Myocyte (in vitro differentiated cells): ENCODE measurements around the gene CMSS1. TPM values are rescaled to one million over a fixed set of nuclear protein-coding genes. Genes with fewer than 3 reads are reported as not detected.

Experiments
- DNase-seq: peaks from one replicate; pipeline ENCODE4 v3.0.0-alpha.2; 2012; ENCODE audit warnings: low read depth
- total RNA-seq: library from RNA; depleted of rRNA; stranded (reverse); fragments of >200 nt; gene quantifications from 2 replicates; pipeline ENCODE4 v1.2.3, GENCODE V29; 2014

Gene CMSS1
- total RNA-seq, 1 donor from 2014 or later, result 27.2 TPM

DNA sequence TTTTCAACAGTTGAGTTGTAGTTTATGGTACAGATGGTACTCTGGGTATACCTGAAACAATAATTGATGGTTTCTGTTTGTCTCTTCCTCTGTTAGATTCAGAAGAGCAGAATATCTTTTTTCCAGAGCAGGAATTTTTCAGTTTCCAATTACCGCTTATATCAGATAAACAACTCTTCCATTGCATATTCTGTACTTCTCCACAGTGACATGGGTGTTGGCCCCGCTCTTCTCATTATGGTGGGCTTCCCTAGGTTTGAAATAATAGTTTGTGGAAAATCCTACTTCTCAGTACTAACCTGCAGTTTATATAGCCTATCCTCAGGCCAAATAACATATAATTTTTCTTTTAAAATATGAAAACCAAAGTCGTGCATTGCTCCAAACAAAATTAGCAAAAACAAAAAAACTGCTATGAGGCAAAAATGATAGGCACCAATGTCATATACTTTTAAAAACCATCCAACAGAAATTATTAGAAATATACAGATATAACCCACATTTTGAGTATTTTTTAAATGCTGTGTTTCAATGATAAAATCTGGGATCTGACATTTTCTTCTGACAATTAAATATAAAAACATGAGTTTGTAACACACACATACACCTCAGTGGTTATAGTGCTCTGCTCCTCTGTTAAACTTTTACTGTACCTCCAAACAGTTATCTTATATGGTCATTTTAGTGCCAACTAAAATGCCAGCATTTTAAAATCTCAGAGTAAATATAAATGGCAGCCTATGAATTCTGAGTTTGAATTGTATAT lies 56.8 kb downstream of the CMSS1 start:
- DNase-seq, result no peak

DNA sequence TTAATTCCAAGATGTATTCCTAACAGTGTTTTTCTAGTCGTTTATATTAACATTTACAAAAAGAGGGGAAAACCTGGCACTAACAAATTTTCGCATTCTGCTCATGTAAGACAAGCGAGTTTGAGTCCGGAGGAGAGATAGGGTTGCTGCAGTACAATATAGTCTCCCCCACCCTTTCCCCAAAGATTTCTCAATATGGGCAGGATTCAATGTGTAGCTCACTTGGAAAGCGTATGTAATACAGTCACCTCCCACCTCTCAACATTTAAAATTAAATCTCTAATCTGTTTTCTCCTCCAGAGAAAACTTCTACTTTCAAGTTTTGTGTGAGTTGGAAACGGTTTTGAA lies 57.9 kb downstream of the CMSS1 start:
- DNase-seq, result peak; percentile 40

DNA sequence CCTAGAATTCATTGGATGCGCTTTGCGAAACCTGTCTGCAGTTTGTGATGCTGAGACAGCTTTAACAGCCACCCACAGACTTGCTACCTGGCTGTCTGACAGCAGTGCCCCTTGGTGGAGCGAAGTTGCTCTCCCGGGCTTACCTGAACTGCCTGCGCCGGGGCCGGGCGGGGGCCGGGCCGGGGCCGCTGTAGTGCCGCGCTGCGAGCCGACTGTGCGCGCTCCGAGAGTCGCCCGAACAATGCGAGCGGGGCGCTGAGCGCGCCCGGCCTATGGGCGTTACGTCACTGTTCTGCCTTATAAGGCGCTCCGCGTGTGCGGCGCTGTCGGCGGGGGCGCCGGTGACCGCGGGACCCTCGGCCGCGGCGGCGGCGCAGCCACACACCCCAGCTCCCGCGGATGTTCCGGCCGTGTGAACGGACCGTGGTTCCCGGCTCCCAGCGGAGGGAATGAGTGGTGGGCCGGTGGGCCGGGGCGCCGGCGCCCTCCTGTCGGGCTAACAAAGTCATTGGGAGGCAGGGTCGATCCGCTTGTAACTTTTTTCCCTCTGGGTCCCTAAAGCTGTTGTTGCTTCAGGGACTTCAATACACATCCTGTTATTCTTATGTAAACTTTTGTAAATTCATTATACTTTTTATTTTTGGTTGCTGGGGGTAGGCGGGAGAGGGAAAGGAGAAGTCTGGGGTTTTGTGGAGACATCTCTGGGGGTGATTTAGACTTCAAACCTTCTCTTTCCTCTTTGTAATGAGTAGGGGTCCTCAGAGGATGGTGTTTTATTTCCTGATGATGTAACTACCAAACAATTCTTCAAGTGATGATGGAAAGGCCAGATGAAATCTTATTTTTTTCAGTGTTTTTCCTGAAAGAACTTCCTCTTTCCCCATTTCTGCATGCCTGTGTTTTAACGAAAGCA lies 58.5 kb downstream of the CMSS1 start:
- DNase-seq, result peak; percentile 72

DNA sequence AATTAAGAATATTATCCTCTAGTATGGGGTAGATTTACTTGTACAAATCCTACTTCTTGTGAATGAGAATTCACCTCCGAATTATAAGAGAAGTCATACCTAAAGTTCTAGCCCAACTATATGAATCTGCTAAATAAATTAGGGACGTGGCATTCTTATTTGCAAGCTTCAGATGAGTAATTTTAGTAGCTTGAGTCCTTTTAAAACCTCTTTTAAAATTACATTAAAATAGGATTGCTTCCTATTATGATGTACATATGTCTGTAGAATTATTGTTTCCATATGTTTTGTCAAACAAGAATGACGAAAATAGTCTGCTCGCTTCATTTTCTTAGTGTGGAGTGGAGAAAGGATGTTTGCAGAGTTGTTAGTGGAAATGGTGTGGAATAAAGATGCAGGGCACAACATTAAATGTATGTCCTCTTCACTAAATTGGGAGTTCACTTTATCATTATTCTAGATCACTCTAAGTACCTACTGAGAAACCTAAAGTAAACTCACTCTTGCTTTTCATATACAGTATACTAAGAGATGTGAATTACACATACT lies 59.4 kb downstream of the CMSS1 start:
- no peak for DNase-seq

DNA sequence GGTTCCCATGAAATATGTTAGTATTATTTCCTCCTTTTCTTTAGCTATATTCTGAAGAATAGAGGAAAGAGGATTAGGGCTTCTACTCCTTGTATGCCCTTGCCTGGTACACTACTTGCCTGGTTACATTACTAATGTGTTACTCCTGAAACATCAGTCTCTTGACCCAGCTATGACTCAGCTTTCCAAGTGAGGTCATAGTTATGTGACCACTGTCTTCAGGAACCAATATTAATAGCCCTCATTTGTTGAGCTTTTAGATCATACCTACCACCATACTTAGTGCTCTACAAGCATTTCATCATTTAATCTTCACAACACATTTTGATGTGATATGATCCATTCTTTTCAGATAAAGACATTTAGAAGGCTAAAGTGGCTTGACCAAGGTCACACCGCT lies 60.3 kb downstream of the CMSS1 start:
- peak; percentile 84 for DNase-seq

DNA sequence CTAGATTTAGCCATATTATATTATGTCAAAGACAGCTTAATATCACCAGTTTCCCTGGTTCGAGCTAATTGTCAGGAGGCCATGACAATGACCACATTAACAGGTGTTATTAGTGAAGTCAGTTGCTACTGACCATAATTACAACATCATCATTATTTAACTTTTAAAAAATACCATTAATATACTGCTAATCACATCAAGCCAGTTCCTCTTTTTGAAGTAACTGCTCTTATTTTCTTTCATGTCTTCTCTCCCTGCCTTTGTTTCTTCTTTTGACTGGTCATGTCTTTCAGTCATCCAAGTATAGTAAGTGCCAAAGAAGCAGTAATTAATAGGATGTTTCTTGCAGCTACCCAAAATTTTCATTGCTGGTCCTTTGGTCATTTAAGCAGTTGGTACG lies 61.6 kb downstream of the CMSS1 start:
- DNase-seq, result no peak

DNA sequence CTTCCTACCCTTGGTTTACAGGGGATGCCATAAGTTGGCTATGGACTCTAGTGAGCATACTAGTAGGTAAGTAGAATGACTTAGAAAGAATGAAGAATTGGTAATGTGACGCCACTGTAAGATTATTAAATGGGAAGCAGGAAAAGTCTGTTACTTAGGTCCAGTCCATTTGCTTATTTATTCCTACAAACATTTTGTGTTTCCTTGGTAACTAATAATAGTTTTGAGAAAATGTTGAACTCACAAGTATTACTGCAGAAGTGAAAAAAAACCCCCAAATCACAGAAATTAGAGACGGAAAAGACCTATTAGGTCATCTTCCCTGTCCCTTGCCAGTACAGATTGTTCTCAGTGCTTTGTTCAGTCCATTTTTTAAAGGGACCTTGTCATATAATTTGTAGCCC lies 63.5 kb downstream of the CMSS1 start:
- peak; percentile 18 for DNase-seq

DNA sequence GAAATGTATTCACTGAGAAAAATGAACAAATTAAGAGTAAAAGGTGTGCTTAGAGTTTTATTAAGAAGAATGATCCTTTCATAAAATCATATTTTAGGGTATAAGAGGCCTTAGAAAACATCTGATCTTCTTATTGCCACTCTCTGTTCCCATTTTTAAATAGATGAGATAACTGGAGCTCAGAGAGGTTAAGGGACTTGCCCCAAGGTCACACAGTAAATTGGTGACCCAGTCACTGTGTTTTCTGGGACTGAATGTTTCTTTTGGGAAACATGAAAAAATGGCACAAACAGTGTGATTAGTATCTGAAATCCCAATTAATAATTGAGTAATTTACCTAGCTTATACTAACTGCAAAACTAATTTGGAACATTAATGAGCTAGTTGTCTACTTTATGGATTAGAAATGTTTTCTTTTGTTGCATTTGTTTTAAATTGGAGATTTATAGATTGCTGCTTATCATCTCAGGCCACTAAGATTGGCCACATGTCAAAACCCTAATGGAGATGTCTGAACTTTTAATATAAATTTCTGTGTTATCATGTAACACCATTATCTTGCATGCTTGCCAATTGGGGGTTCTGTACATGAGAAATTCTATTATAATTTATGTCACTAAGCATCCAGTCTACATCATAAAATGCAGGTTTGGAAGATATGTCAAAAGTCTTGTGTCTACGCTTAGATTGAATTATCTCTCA lies 64.9 kb downstream of the CMSS1 start:
- no peak for DNase-seq

DNA sequence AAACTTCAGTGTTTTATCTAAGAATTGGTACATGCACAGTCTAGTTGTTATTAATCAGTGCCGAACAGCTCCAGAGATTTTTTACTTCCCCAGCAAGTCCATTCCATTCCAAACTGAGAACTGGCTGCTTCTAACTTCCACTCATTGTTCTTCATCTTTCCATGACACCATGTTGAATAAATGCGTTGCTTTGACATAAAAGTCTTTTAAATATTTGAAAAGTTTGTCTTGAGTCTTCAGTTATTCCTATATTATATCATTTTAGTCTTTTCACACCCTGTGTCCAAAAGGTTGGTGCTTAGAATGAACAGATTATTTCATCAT lies 65.4 kb downstream of the CMSS1 start:
- DNase-seq, result no peak

DNA sequence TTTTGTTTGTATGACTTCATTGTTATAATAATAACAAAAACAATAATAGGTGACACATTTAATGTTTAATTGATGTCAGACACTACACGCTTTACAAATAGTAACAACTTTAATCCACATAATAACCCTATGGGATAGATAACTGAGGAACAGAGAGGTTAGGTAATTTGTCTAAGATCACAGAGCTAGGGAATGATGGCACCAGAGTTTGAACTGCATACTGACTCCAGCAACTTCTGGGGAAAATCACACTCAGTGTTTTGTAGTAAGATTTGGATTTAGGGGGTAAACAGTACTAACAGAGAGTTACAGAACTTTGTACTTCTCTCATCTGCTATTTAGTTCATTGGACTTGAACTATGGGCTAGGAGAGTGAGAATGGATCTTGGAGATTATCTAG lies 66.0 kb downstream of the CMSS1 start:
- no peak for DNase-seq

DNA sequence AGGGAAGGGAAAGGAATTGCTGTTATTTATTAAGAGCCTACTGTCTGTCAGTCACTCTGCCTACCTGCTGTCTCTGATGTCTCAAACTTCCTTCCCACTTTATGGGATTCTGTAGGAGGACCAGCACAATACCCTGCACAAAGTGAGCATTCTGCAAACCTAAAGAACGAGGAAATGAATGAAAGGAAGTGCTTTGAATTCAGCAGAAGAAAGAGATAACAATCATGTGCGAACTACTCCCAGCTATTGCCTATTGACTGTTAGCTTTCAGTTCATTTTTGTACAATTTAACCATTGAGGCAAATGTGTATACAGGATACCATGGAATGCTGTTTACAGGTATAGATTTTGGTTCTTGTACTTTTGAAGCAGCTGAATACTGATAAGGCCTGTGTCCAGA lies 66.8 kb downstream of the CMSS1 start:
- no peak for DNase-seq

DNA sequence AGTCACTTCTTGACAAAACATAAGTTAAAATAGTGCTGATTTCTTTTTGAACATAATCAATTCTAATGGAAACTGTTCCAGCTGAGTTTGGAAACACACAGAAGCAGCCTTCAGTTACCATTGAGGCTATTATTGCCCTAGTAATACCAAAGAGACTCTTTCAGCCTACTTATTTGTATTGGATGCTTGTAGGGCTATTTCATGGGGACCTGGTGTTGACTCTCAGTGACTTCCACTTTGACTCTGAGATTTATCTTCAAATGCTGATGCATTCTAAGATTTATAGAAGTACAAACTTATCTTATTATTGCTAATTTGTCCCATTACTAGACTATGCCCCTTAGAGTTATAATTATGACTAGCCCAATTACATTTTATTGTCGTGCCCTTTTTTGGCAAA lies 67.4 kb downstream of the CMSS1 start:
- DNase-seq, result no peak

DNA sequence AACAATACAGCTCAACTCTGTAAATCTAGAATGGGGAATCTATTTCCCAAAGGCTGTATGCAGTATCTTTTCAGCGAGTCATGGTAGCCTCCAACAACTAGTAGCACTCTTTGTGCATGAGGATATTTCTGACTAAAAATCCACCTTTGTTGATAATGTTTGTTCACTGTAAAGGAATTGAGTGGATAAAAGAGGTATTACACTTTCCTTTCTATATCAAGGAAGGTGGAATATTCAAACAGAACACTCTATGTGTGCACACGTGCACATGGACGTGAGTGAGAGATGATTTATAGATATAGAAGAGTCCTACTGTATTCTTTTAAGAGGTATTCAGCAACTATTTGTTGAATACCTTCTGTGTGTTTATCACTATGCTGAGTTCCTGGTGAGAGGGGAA lies 68.2 kb downstream of the CMSS1 start:
- DNase-seq, result no peak

DNA sequence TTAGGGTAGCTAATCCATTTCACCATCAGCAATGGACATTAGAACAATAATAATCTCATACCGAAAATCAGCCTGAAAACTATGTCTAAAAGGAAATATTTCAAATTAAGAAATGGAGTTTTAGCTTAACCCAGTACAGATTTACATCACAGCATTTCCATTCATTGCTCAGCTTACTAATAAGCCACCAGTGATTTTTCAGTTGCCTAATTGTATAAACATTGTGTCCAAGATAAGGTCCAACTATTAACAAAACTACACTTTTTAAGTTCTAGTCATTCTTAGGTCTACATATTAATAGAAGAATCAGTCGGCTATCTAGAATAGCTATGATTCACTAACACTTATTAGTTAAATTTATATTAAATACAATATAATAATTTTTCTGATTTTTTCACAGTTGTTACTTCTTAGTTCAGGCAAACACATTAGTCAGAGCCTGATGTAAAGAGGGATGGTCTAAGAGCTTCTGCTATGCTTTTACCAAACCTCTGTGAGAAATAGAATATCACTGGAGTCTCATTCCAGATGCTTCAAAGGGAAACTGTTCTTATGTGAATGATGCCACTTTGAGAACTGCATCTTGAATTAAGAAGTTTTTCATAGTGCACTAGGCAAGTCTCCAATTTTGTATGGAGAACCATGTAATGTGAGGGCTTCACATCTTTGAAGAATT lies 74.1 kb downstream of the CMSS1 start:
- no peak for DNase-seq

DNA sequence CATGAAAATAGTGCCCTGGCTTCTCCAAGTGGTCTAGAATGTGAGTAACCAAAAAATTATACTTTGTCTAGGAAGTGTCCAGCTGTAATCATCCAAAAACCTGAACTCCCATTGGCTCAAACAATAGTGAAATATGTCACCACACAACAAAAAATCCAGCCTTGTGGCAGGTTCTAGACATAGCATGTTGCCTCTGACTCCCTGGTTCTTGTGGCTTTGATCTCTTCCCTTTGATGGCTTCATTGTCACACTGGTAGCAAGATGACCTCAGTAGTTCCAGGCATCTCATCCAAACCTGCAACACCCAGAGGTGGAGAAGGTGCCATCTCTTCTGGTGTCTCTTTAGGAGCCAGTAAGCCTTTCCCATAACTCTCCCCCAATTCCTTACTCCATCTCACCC lies 74.7 kb downstream of the CMSS1 start:
- DNase-seq, result no peak

DNA sequence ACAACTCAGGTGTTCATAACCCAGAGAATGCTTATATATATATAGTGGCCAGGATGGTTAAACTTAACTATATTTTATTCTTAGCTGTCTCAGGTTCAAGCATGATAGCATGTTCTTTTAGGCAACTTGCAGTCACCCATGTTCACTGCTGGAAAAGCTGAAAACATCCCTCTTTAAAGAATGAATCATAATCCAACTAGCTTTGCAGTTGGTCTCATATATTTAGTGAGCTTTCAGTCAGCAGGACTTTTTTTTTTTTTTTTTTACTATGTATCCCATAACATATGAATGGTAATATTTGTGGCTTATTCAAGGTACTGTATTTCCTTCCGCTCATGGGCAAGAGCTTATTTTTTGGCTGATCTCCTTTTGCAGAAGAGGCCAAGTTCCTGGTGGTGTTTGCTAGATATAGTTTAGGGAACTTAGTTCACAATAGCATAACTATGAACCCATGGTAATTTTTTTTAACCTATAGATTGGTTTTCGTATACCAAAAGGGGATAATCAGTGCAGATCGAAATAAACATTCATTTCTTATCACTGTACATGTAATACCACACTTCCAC lies 77.6 kb downstream of the CMSS1 start:
- DNase-seq, result no peak

DNA sequence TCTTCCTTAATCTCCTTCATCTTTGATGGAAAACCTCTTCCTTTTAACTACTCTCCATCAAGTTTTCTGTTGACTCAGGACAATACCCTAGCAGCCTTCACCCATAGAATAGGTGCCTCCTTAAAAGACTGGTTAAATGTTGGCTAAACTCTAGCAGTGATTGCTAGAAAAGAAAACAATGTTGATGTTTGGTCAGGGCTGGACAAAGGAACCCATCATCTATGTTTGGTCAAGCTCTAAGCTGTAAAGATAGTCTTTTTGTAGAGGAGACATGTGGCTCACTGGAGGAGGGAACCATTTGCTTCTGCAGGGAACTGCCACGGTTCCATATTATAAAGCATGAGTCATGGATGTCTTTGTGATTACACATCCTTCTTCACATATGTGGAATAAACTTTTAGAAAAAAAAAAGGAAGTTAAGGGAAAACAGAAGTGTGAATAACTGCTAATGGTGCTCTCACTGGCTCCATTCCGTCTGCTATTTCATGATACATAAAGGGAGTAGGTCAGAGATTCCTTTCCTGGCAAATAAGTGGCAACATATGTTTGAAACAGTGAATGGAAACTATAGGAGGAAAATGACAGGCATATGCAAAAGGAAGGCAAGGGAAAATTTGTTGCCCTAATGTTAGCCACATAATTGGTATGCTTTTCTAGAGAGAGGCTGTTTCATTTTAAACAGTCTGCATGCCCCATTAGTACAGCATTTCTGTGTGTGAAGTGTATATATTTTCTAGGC lies 78.2 kb downstream of the CMSS1 start:
- DNase-seq, result peak; percentile 18

DNA sequence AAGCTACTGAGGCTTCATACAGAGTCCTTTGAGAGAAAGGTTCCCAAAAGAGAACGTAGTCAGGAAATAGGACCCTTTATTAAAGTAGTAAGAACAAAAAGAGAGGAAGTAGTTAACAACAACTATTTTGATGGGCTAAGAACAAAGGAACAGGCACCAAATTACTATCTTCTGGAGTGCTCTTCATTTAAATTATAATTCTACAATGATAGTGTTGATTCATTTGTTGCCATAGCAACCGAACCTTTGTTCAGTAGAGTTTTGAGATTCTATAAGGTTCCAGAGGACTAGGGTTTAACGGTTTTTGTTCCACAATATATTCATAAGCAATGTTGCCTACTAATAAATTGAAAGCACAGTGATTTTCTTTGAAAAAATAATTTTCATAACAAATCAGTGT lies 78.8 kb downstream of the CMSS1 start:
- no peak for DNase-seq

DNA sequence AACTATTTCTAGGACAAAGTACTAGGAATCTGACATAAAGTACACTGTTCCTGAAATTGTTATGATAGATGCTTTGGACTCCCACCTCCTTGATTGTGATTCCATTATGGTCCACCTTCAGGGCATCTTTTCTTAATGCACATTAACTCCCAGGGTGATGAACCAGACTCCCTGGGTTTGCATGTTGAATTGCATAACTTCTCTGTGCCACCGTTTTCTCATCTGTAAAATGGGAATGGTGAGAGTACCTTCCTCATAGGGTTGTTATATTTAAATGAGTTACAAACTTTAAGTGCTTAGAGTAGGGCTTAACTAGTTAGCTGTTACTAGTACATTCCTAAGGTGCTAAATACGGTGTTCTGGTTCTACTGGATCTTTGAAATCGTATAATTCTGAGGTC lies 81.9 kb downstream of the CMSS1 start:
- no peak for DNase-seq

DNA sequence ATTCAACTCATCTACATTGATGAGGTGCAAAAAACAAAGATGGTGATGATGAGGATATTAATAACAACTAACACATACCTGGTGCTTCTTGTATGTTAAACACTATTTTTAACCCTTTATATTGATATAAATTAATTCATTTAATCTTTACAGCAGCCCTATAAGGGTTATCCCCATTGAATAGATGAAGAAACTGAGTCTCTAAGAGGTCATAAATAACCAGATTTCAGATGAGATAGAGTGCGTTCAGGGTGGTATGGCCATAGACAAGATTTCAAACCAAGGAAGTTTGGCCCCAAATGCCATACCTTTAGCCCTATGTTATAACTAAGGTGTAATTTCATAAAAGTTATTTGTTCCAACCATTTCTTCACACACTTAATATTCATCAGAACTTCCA lies 82.6 kb downstream of the CMSS1 start:
- no peak for DNase-seq
